RWPE1 (cell line): ENCODE measurements around the gene VPS13D.

ENCODE experiments used
- CTCF ChIA-PET: fragments of 350-600 bp; sonication (Branson Sonifier 250); formaldehyde crosslinking; extraction: SDS; loops from one replicate; lab custom pipeline; 2021; lab: Yijun Ruan, JAX
- POLR2A ChIA-PET: fragments of 400-600 bp; formaldehyde crosslinking; extraction: SDS; loops from one replicate; lab custom pipeline; 2020; ENCODE audit warnings: antibody characterized with exemption; ENCODE audit not compliant: low non-redundant PET; lab: Yijun Ruan, JAX
- DNase-seq: peaks from one replicate; pipeline ENCODE4 v3.0.0; 2012; ENCODE audit warnings: low spot score
- H3K27ac ChIP-seq: fragments of 450-650 bp; 2 replicates; pipeline ENCODE4 v1.5.1; 2017
- TF ChIP-seq, protein P1 (sequence below): fragments of 450-650 bp; conservative IDR thresholded peaks from 2 replicates; pipeline ENCODE4 v1.5.1; 2017; ENCODE audit warnings: low read depth, mild to moderate bottlenecking

The VPS13D gene

DNA sequence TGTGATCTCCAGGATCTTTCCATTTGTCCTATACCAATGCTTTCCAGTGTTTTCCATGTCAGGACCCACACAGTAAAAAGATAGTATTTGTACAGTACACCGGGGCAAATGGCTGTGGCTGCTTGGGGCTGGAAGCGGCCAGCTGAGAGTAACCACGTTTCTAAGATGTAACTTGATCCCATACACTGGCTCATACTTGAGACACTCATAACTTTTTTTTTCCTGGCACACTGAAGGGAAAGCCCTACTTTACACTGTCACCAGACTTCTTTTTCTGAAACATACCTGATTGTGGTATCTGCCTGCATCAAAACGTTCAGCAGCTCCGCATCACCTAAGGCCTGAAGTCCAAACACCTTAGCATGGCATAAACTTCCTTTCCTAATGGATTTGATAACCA lies 21.6 kb downstream of the VPS13D start:
- TF ChIP-seq, protein P1, sequence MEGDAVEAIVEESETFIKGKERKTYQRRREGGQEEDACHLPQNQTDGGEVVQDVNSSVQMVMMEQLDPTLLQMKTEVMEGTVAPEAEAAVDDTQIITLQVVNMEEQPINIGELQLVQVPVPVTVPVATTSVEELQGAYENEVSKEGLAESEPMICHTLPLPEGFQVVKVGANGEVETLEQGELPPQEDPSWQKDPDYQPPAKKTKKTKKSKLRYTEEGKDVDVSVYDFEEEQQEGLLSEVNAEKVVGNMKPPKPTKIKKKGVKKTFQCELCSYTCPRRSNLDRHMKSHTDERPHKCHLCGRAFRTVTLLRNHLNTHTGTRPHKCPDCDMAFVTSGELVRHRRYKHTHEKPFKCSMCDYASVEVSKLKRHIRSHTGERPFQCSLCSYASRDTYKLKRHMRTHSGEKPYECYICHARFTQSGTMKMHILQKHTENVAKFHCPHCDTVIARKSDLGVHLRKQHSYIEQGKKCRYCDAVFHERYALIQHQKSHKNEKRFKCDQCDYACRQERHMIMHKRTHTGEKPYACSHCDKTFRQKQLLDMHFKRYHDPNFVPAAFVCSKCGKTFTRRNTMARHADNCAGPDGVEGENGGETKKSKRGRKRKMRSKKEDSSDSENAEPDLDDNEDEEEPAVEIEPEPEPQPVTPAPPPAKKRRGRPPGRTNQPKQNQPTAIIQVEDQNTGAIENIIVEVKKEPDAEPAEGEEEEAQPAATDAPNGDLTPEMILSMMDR = no peak
- H3K27ac ChIP-seq = no peak overlapping the region
- no peak for DNase-seq
- ChIA-PET POLR2A (no interaction called here), CTCF (interaction anchor here (0.6 kb wide), 1 partner anchor 125 kb away, joined by 3 read pairs; no protein-coding TSS in a partner anchor)

DNA sequence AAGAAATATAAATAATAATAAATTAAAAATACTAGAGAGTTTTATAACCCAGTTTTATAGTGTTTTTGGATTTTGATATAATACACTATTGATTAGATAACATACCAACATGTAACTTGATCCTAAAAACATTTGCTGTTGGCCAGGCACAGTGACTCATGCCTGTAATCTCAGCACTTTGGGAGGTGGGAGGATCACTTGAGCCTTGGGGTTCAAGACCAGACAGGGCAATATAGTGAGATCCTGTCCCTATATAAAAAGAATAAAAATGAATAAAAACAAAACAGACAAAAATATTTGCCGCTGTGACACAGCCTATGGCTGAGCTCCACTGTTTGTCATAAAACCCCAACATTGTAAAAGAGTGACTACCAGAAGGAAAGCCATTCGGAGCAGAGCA lies 26.1 kb downstream of the VPS13D start:
- no peak for DNase-seq
- TF ChIP-seq, protein P1 = no peak
- H3K27ac ChIP-seq = no peak overlapping the region
- ChIA-PET POLR2A (no interaction called here), CTCF (no interaction called here)

DNA sequence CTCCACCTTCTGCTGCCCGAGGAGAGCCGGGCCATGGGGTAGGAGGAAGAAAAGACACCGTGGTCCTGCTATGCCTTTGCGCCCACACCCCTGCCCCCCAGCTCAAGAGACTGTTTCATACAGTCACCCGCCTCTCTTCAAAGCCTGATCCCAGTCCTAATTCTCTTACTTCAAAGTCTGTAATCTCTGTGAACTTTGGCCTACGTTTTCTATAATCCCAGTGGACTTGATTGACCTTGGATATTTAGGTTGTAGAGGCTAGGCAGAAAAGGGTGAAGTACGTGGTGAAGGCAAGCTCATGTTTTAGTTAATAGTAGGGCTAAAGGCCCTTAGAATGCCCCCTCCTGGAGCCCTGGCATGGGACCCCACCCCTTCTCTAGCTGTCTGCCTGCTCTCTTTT lies 28.4 kb downstream of the VPS13D start:
- H3K27ac ChIP-seq = no peak overlapping the region
- ChIA-PET CTCF (interaction anchor here (1.2 kb wide), 1 partner anchor 14 kb away, joined by 6 read pairs; no protein-coding TSS in a partner anchor), POLR2A (no interaction called here)
- TF ChIP-seq, protein P1 = no peak
- DNase-seq = no peak

- CTCF ChIA-PET = interaction anchor here (0.6 kb wide), 1 partner anchor 437 kb away, joined by 3 read pairs; no protein-coding TSS in a partner anchor
- POLR2A ChIA-PET = no interaction called here
- TF ChIP-seq, protein P1 = no peak
- no peak for DNase-seq
- H3K27ac ChIP-seq = no peak overlapping the region
Observed at GRCh38 chr1:12269351-12269750, 39.5 kb downstream of the VPS13D start.

DNA sequence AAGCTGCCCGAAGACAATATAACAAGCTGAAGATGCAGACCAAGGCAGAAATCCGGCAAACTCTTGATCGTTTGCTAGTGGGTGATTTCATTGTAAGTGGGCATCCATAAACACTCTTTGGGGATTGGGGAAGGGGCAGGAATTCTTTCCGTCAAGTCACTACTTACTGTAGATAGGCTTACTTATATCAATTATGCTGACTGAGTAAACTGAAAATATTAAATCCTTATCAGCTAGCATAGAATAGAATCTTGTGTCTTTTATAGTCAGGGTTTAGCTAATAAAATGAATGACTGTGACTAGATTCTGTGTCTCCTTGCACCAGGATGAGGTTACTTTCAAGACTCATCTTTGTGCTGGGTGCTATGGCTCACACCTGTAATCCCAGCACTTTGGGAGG lies 41.2 kb downstream of the VPS13D start:
- H3K27ac ChIP-seq = no peak overlapping the region
- no peak for DNase-seq
- ChIA-PET CTCF (interaction anchor here (0.8 to 2.2 kb wide), 2 partner anchors 350 to 388 kb away, joined by 3 to 10 read pairs; no protein-coding TSS in a partner anchor), POLR2A (interaction anchor here (0.5 kb wide), 1 partner anchor 954 kb away, joined by 3 read pairs; no protein-coding TSS in a partner anchor)
- TF ChIP-seq, protein P1 = no peak

- no peak overlapping the region for H3K27ac ChIP-seq
- POLR2A ChIA-PET = no interaction called here
- TF ChIP-seq, protein P1 = no peak
Observed at GRCh38 chr1:12272770-12273169, 42.9 kb downstream of the VPS13D start.

More at GRCh38 chr1:12272770-12273169, 42.9 kb downstream of the VPS13D start:
- DNase-seq = no peak
- CTCF ChIA-PET = interaction anchor here (0.5 to 2.2 kb wide), 6 partner anchors 10 to 414 kb away, joined by 3 to 10 read pairs (median 5); no protein-coding TSS in a partner anchor
